Thoracic aorta (tissue), 2 donors: ENCODE data around the gene ARID1B. TPM values are rescaled to one million over a fixed set of nuclear protein-coding genes. Genes with fewer than 3 reads are reported as not detected.

Source experiments
- ATAC-seq: fragments of 150-250 bp; one replicate; pipeline ENCODE4 v1.8.0; 2017; ENCODE audit warnings: low read depth; ENCODE audit not compliant: insufficient number of reproducible peaks, low FRiP score
- DNase-seq: peaks from one replicate; pipeline ENCODE4 v3.0.0-alpha.2; 2020; ENCODE audit warnings: low spot score
- H3K27ac ChIP-seq, 2 donors: fragments of 200-600 bp; sonication (generic); 1 replicate in 1 of 2; 2 replicates in 1 of 2; pipeline ENCODE4 v1.5.1; 2016; ENCODE audit warnings: mild to moderate bottlenecking in 2 of 2, moderate library complexity in 2 of 2
- H3K27me3 ChIP-seq: fragments of 200-600 bp; sonication (generic); replicated peaks from 2 replicates; pipeline ENCODE4 v1.6.0; 2016; ENCODE audit warnings: mild to moderate bottlenecking; ENCODE audit not compliant: insufficient read depth
- H3K36me3 ChIP-seq: fragments of 200-600 bp; sonication (generic); one replicate; pipeline ENCODE4 v1.5.1; 2016
- H3K4me1 ChIP-seq, 2 donors: fragments of 200-600 bp; sonication (generic); 1 replicate in 1 of 2; 2 replicates in 1 of 2; pipeline versions ENCODE4 v1.5.1 to v1.6.0; 2016; ENCODE audit warnings: low read depth in 2 of 2, mild to moderate bottlenecking in 1 of 2; ENCODE audit not compliant: control insufficient read depth in 1 of 2
- H3K4me3 ChIP-seq: fragments of 200-600 bp; sonication (generic); 2 replicates; pipeline ENCODE4 v1.5.1; 2016; ENCODE audit warnings: mild to moderate bottlenecking
- H3K9me3 ChIP-seq: fragments of 200-600 bp; sonication (generic); 2 replicates; pipeline ENCODE4 v1.5.1; 2016
- CTCF ChIP-seq: fragments of 200-600 bp; sonication (generic); IDR thresholded peaks from one replicate; pipeline ENCODE4 v1.5.1; 2019; ENCODE audit warnings: antibody characterized with exemption
- total RNA-seq, 2 donors: library from RNA; depleted of rRNA; stranded (reverse); fragments of >200 nt; gene quantifications; one replicate each; pipeline versions ENCODE4 v1.1.0 to v1.2.3, GENCODE V29; 2016

ARID1B gene
- total RNA-seq, 2 donors from 2014 or later, result 120 to 158 TPM

GRCh38 chr6:157025437-157025836, 248.3 kb downstream of the ARID1B start:
- no peaks in the 10 kb centered on the region for H3K27me3 ChIP-seq
- no peak for DNase-seq
- TF ChIP-seq CTCF, result no peak
- H3K4me3 ChIP-seq, result no peak overlapping the region
- H3K36me3 ChIP-seq, result no peaks in the 10 kb centered on the region
- no peaks in the 10 kb centered on the region for H3K9me3 ChIP-seq
- H3K4me1 ChIP-seq, result peaks cover 9 to 23% of the 10 kb centered on the region in 2 donors
- no peak for ATAC-seq
- H3K27ac ChIP-seq, result no peak overlapping the region

DNA sequence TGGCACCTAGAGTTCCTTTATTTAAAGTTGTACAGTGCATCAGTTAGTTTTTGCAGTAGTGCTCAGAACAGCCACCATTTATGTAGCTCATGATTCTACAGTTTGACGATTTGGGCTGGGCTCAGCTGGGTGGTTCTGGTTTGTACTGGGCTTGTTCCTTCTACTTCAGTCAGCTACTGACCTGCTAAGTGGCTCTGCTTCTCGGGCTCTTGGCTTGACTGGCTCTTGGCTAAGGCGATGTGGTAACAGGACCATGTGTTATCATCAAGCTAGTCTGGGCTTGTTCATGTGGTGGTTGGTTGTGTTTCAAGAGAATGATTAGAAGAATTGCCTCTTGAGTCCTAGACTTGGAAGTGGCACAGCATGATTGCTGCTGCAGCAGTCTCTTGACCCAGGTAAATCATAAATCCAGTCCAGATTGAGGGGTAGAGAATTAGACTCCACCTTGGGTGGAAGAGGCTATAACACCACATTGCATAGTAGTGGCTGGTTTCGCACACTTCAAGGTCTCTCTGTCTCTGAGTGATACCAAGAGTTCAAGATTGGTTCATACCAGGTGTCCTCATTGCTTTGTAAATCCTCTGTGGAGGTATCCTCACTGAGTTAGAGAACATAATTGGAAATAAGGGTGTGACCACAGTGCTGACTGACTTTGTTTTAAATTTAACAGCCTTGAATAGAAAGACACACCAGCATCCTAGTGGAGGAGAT, 253.0 kb downstream of the ARID1B start:
- Histone ChIP-seq H3K4me3 (no peak overlapping the region), H3K36me3 (no peaks in the 10 kb centered on the region), H3K4me1 (peaks cover 13 to 20% of the 10 kb centered on the region in 2 donors), H3K9me3 (no peaks in the 10 kb centered on the region), H3K27me3 (no peaks in the 10 kb centered on the region), H3K27ac (no peak overlapping the region)
- no peak for TF ChIP-seq CTCF
- ATAC-seq (no peak), DNase-seq (no peak)

DNA sequence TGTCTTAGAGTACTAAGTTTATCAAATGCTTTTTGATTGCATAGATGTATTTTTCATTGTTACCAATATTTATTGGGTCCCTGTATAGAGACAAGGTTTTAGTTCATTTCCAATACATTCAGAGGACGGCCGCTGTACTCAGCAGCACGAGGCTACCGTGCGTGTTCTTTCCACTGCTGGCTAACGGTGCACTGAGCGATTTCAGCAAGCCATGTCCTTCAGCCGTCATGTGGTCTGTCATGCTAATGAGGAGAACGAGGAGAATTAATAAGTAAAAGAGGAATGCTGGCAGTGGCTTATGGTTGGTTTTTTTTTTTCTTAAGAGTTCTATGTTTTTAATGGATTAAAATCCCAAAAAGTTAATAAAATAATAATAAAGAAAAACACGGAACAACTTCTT, 253.6 kb downstream of the ARID1B start:
- no peak for ATAC-seq
- H3K27ac ChIP-seq, result no peak overlapping the region
- no peaks in the 10 kb centered on the region for H3K27me3 ChIP-seq
- no peak for DNase-seq
- H3K4me3 ChIP-seq, result no peak overlapping the region
- TF ChIP-seq CTCF, result no peak
- no peaks in the 10 kb centered on the region for H3K9me3 ChIP-seq
- no peaks in the 10 kb centered on the region for H3K36me3 ChIP-seq
- peaks cover 20 to 25% of the 10 kb centered on the region in 2 donors for H3K4me1 ChIP-seq

- no peaks in the 10 kb centered on the region for H3K9me3 ChIP-seq
- no peak for ATAC-seq
- no peak for TF ChIP-seq CTCF
- H3K4me3 ChIP-seq, result peak overlapping the region; percentile 61
- H3K27ac ChIP-seq, result no peak overlapping the region
- no peaks in the 10 kb centered on the region for H3K36me3 ChIP-seq
- H3K4me1 ChIP-seq, result peaks cover 29 to 47% of the 10 kb centered on the region in 2 donors
- no peaks in the 10 kb centered on the region for H3K27me3 ChIP-seq
- DNase-seq, result no peak
Measured at GRCh38 chr6:157032923-157033322, 255.7 kb downstream of the ARID1B start.

DNA sequence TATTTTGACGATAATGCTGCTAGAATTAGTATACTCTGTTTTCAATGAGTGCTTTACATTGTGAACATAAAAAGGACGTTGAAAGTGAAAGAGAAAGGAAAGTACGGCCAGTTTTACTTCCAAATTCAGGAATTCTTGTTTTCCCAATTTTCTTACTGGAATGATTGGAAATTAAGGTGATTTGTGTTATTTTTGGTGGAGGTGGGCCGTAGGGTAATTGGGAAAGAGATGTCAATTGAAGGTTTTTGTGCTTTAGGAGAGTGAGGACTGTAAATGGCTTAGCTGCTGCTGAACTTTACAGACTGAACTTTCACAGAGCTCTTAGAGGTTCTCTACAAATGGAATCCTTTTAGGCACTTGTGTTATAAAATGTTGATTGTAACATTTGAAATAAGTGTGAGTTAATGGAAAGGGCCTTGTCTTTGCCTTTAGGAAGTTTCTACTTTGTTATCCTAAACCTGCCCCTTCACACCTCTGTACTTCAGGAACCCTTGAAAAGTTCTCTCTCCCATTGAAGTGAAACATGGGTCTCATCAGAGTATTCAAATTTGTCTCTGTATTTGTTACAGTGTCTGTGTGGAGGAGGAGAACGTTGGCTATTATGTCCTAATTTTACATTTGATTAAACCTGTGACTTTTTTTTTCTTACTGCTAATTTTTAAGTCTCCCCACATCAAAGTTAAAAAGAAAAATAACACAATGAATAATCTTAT, 256.4 kb downstream of the ARID1B start:
- Histone ChIP-seq H3K4me3 (peak overlapping the region; percentile 61), H3K27ac (no peak overlapping the region), H3K9me3 (no peaks in the 10 kb centered on the region), H3K36me3 (no peaks in the 10 kb centered on the region), H3K27me3 (no peaks in the 10 kb centered on the region), H3K4me1 (peaks cover 29 to 47% of the 10 kb centered on the region in 2 donors)
- no peak for TF ChIP-seq CTCF
- no peak for ATAC-seq
- no peak for DNase-seq
